GM19395 (cell line): ENCODE measurements around the gene RB1.
A peak's percentile ranks its signal among the peaks of the same experiment; 100 is the strongest.
"Not testable (repeated sequence)": the region's sequence is repeated elsewhere in the genome, so short reads cannot be mapped to it uniquely, and the experiment has no call there.

Experiments used
- ATAC-seq: cut with Tn5 transposase; IDR thresholded peaks from one replicate; pipeline ENCODE4 v1.9.1; 2021; ENCODE audit warnings: mild to moderate bottlenecking, moderate library complexity; ENCODE audit not compliant: unreplicated experiment

Gene RB1

GRCh38 chr13:48446464-48446863 lies 142.9 kb downstream of the RB1 start:
- no peak for ATAC-seq

DNA sequence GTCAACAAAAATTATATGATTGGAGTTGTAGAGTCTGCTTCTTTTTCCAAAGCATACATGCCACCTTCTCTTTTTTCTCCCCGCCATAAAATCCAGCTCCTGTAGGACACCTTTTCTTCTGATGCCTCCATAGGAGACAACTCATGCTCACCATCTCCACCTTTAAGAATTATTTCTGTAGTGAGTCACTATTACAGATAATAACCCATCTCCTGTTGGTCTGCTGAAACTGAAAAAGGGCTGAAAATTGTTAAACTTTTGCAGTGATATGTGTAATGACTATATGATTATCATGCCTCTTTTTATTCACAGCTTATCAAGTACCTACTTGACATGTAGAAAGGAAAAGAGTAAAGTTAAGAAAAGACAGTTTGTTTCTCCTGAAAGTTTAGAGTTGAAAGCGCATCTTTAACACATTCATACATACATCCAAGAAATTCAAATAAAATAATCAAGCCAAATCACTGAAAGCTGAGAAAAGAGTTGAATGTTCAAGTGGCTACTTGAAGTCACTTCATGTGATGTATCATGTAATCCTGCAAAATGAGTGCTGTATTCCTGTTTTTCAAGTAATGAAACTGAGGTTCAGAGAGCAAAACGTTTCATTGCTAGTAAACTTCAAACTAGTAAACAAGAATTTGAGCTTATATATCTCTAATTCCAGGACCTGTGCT lies 144.9 kb downstream of the RB1 start:
- ATAC-seq: no peak

- no peak for ATAC-seq
Measured at GRCh38 chr13:48448959-48449614, 145.5 kb downstream of the RB1 start.

GRCh38 chr13:48449656-48450055 lies 146.1 kb downstream of the RB1 start:
- ATAC-seq: no peak

- not testable (repeated sequence) for ATAC-seq
Measured at GRCh38 chr13:48451196-48451595, 147.6 kb downstream of the RB1 start.

GRCh38 chr13:48456546-48456945 lies 153.0 kb downstream of the RB1 start:
- ATAC-seq: no peak

- ATAC-seq: no peak
Measured at GRCh38 chr13:48457578-48458242, 154.2 kb downstream of the RB1 start.

GRCh38 chr13:48475230-48475629 lies 171.7 kb downstream of the RB1 start:
- ATAC-seq: no peak

DNA sequence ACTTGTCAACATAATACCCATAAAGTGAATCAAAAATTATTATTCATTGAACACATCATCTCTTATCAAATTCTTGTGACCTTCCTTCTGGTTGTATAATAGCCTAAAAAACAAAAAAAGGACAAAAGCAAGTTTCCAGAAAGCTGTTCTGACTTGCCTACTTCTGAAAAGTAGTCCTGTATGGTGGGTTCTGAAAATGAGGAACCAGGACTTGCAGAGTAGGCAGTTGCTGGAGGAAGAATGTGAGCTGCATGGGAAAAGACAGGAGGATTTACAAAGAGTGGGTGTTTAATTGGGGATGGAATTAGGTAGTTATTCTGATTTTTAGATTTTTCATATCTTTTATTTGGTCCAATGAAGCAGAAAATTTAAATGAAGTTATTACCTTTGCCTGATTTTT lies 172.7 kb downstream of the RB1 start:
- ATAC-seq: no peak

DNA sequence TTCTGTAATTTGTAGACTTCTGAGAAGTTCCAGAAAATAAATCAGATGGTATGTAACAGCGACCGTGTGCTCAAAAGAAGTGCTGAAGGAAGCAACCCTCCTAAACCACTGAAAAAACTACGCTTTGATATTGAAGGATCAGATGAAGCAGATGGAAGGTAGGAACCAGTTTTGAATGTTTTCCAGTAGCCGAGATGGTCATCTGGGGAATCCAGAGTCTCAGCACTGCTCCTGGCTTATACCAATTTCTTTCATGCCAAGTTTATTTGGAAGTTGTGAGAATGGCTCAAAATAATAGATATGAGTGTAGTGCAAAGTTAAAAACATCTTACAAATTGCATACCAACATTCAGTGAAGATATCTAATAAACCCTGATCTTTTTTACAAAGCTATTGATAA lies 173.1 kb downstream of the RB1 start:
- no peak for ATAC-seq

DNA sequence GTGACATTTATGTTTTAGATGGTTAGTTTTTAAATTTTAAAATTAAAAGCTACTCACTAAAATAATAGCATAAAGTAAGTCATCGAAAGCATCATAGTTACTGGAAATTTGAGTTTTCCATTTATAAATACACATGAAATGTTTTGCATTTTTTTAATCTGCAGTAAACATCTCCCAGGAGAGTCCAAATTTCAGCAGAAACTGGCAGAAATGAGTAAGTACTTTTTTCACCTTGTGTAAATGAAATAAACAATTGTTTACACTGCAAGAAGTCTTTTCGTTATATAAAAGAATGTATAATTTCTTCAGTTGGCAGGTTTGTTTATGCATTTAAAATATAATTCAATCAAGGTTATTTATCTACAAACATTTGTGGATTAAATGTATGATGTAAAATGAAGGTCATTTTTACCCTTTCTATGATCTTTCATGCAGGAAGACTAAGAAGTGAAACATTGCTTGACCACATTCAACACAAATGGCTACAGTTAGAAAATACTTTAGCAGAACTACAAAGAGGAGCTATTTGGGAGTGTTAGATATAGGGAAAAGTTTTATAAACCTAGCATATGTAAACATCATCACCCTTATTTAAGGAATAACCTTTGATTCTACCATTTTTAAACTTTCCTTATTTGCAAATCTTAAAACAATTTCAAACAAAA lies 173.8 kb downstream of the RB1 start:
- peak; percentile 61 for ATAC-seq

- no peak for ATAC-seq
Measured at GRCh38 chr13:48478391-48478790, 174.8 kb downstream of the RB1 start.

GRCh38 chr13:48483575-48483974 lies 180.0 kb downstream of the RB1 start:
- no peak for ATAC-seq

GRCh38 chr13:48485432-48485831 lies 181.9 kb downstream of the RB1 start:
- ATAC-seq: no peak

DNA sequence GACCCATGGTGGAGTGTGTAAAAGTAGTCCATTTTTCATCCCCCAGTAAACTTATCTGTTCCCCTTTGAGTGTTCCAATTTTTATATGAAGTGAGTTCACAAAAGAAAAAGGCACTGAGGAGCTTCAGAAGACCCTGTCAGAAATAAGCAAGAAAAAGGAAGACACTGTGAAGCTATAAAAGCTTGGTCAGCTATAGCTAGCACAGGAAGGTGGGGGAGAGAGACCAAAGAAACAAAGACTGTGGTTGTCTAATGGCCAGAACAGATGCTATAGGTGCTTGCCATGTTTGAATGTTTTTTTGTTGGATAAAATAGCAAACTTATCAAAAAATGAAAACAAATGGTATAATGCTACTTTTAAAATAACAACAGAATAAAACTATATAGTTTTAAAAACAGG lies 182.8 kb downstream of the RB1 start:
- ATAC-seq: no peak

DNA sequence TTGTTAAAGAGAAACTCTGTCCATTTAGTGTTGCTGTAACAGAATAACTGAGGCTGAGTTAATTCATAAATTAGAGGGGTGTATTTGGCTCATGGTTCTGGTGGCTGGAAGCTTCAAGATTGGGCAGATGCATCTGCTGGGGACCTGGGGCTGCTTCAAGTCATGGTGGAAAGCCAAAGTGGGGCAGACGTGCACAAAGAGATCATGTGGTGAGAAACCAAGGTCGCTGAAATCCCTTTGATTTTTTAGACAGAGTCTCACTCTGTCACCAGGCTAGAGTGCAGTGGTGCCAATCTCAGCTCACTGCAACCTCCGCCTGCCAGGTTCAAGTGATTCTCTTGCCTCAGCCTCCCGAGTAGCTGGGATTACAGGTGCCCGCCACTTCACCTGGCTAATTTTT lies 183.3 kb downstream of the RB1 start:
- no peak for ATAC-seq

DNA sequence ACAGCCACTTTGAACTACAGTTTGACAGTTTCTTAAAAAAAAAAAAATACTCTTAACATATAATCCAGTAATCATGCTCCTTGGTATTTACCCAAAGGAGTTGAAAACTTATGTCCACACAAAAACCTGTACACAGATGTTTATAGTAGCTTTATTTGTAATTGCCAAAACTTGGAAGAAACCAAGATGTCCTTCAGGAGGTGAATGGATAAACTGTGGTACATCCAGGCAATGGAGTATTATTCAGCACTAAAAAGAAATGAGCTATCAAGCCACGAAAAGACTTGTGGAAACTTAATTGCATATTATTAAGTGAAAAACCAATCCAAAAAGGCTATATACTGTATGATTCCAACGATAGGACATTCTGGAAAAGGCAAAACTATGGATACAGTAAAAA lies 184.4 kb downstream of the RB1 start:
- no peak for ATAC-seq

GRCh38 chr13:48488995-48489394 lies 185.4 kb downstream of the RB1 start:
- no peak for ATAC-seq

DNA sequence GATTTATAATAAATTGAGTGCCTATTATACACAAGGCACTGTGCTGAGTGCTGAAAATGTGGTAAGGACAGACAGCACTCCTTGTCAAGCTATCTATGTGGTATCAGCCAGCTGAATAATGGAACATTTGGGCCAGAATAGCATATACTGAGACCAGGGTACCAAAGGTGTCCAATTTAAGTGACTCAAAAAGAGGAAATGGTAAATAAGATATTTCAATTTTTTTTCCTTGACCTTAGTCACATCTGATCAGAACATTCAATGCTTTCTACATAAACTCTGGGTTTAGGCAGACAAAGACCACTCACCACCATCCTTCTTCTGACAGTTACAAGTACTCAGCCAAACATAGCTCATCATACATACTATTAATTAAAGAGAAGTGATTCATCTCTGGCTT lies 186.1 kb downstream of the RB1 start:
- no peak for ATAC-seq

GRCh38 chr13:48490241-48490640 lies 186.7 kb downstream of the RB1 start:
- no peak for ATAC-seq

DNA sequence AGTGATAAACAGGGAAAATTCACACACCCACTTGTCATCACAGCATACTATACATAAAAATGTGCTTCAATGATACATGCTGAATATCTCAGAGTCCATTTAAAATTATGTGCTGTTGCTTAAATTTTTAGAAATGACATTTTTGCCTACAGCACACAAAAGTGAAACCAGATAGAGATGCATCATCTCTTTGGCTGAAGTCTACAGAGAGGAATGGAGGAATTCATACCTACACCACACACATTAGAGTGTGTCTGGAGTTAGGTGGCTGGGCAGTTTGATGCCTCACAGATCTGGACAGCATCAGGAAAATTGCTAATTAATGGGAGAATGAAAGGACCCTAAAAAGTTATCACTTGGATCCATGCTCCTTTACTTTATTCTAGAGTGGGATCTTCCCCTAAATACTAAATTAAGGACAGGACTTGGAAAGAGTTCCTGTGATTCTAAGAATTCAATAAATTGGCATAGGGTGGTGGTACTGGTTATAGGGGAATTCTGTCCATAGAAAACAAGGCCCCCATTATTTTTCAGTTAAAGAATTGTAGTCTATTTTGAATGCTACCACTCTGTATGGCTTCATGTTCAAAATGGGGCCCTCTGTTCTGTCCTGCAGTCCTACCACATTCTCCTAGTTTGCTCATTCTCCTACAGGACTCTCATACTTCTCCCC lies 188.0 kb downstream of the RB1 start:
- ATAC-seq: no peak
